SK-N-SH (cell line): ENCODE measurements around the gene MYD88. TPM values are rescaled to one million over a fixed set of nuclear protein-coding genes. Genes with fewer than 3 reads are reported as not detected.

ENCODE experiments used
- CTCF ChIA-PET: fragments of 300-600, 350-600 bp; formaldehyde crosslinking; extraction: SDS; loops from one replicate; lab custom pipeline; 2021; lab: Yijun Ruan, JAX
- POLR2A ChIA-PET: fragments of 350-600 bp; sonication (Branson Sonifier 250); formaldehyde crosslinking; extraction: SDS; loops from one replicate; lab custom pipeline; 2020; ENCODE audit warnings: antibody characterized with exemption, inconsistent platforms; lab: Yijun Ruan, JAX
- DNase-seq: peaks from one replicate; pipeline ENCODE4 v3.0.0; 2012
- H2AFZ ChIP-seq: fragments of 200-600 bp; sonication (generic); 2 replicates; pipeline ENCODE4 v1.8.1; 2016; ENCODE audit warnings: antibody characterized with exemption, mild to moderate bottlenecking, low read depth
- H3F3A ChIP-seq: fragments of 200-600 bp; sonication (generic); replicated peaks from 2 replicates; pipeline ENCODE3; 2016; ENCODE audit warnings: antibody characterized with exemption, mild to moderate bottlenecking; ENCODE audit not compliant: insufficient read depth
- H3K27ac ChIP-seq, 2 experiments: fragments of 200-500 bp in 1 of 2; fragments of 200-600 bp in 1 of 2; sonication (Bioruptor generic) in 1 of 2; sonication (generic), shearing (Covaris generic) in 1 of 2; 2 replicates each; pipeline versions ENCODE4 v1.5.1 to v1.6.1; 2014 to 2016; ENCODE audit warnings: low read depth in 2 of 2, inconsistent platforms in 1 of 2, low read length in 1 of 2, mild to moderate bottlenecking in 1 of 2, mixed read lengths in 1 of 2
- H3K27me3 ChIP-seq: fragments of 200-600 bp; sonication (generic), shearing (Covaris generic); 2 replicates; pipeline ENCODE4 v1.6.1; 2016; ENCODE audit warnings: mixed run types; ENCODE audit not compliant: insufficient read depth
- H3K36me3 ChIP-seq, 2 experiments: fragments of 200-500 bp in 1 of 2; fragments of 200-600 bp in 1 of 2; sonication (Bioruptor generic) in 1 of 2; sonication (generic) in 1 of 2; replicated peaks in 1 of 2; 2 replicates each; pipeline versions ENCODE3 to v1.5.1; 2014 to 2016; ENCODE audit warnings: low read length in 1 of 2, mild to moderate bottlenecking in 1 of 2; ENCODE audit not compliant: insufficient read depth in 2 of 2, control insufficient read depth in 1 of 2
- H3K4me1 ChIP-seq, 2 experiments: fragments of 200-500 bp in 1 of 2; fragments of 200-600 bp in 1 of 2; sonication (Bioruptor generic) in 1 of 2; sonication (generic), shearing (Covaris generic) in 1 of 2; 2 replicates each; pipeline versions ENCODE4 v1.5.1 to v1.6.1; 2014 to 2016; ENCODE audit warnings: low read depth in 1 of 2, low read length in 1 of 2, mixed run types in 1 of 2; ENCODE audit not compliant: insufficient read depth in 2 of 2, control insufficient read depth in 1 of 2
- H3K4me2 ChIP-seq: fragments of 200-600 bp; sonication (generic), shearing (Covaris generic); 2 replicates; pipeline ENCODE4 v1.6.1; 2017; ENCODE audit warnings: mixed run types
- H3K4me3 ChIP-seq, 2 experiments: fragments of 200-500 bp in 1 of 2; fragments of 200-600 bp in 1 of 2; sonication (Bioruptor generic) in 1 of 2; sonication (generic), shearing (Covaris generic) in 1 of 2; 2 replicates each; pipeline versions ENCODE4 v1.5.1 to v1.8.1; 2014 to 2016; ENCODE audit warnings: low read depth in 2 of 2, inconsistent platforms in 1 of 2, low read length in 1 of 2, mild to moderate bottlenecking in 1 of 2, mixed read lengths in 1 of 2, moderate library complexity in 1 of 2
- H3K79me2 ChIP-seq: fragments of 200-600 bp; sonication (generic); 2 replicates; pipeline ENCODE4 v1.8.1; 2017; ENCODE audit warnings: mild to moderate bottlenecking; ENCODE audit not compliant: insufficient read depth
- H3K9ac ChIP-seq: fragments of 200-600 bp; sonication (generic); 2 replicates; pipeline ENCODE4 v1.6.1; 2017; ENCODE audit warnings: mixed run types
- H3K9me2 ChIP-seq: fragments of 200-600 bp; sonication (generic); 2 replicates; pipeline ENCODE4 v1.6.1; 2017; ENCODE audit warnings: mixed run types
- H3K9me3 ChIP-seq: fragments of 200-600 bp; sonication (generic); 2 replicates; pipeline ENCODE4 v1.6.1; 2017; ENCODE audit warnings: mixed run types, mild to moderate bottlenecking, moderate library complexity
- H4K20me1 ChIP-seq: fragments of 200-600 bp; sonication (generic); 2 replicates; pipeline ENCODE4 v1.6.1; 2017; ENCODE audit warnings: mild to moderate bottlenecking, mixed run types; ENCODE audit not compliant: insufficient read depth
- CHD2 ChIP-seq: fragments of 150-350 bp; IDR thresholded peaks from 2 replicates; pipeline ENCODE4 v1.6.1; 2018; ENCODE audit warnings: low read length; ENCODE audit not compliant: partially characterized antibody
- ELF1 ChIP-seq: IDR thresholded peaks from 2 replicates; pipeline ENCODE4 v1.4.0; 2012
- FOXJ3 ChIP-seq: sonication (generic); formaldehyde crosslinking; IDR thresholded peaks from 2 replicates; pipeline ENCODE4 v1.5.1; 2020; ENCODE audit warnings: mild to moderate bottlenecking, missing genetic modification reagents
- FOXM1 ChIP-seq: IDR thresholded peaks from 2 replicates; pipeline ENCODE4 v1.4.0; 2012; ENCODE audit warnings: low read depth, mild to moderate bottlenecking
- GATA2 ChIP-seq: sonication (generic); formaldehyde crosslinking; IDR thresholded peaks from 2 replicates; pipeline ENCODE4 v1.5.0; 2020; ENCODE audit warnings: mild to moderate bottlenecking, missing genetic modification reagents
- IRF3 ChIP-seq: fragments of 150-350 bp; IDR thresholded peaks from 2 replicates; pipeline ENCODE4 v1.6.1; 2016; ENCODE audit warnings: mild to moderate bottlenecking, low read depth, low read length
- MAX ChIP-seq: IDR thresholded peaks from 2 replicates; pipeline ENCODE4 v1.4.0; 2012; ENCODE audit warnings: low read depth
- NFIC ChIP-seq: IDR thresholded peaks from 2 replicates; pipeline ENCODE4 v1.4.0; 2012; ENCODE audit warnings: borderline replicate concordance
- NRF1 ChIP-seq: IDR thresholded peaks from 2 replicates; pipeline ENCODE4 v1.6.1; 2012; ENCODE audit warnings: low read depth, mild to moderate bottlenecking, low read length
- PBX3 ChIP-seq: IDR thresholded peaks from 2 replicates; pipeline ENCODE4; 2012
- RAD21 ChIP-seq: IDR thresholded peaks from 2 replicates; pipeline ENCODE4 v1.6.1; 2012; ENCODE audit warnings: mild to moderate bottlenecking, low read length
- RCOR1 ChIP-seq: fragments of 150-350 bp; IDR thresholded peaks from 2 replicates; pipeline ENCODE4 v1.6.1; 2017; ENCODE audit warnings: antibody characterized with exemption, low read length
- RFX5 ChIP-seq: IDR thresholded peaks from 2 replicates; pipeline ENCODE4 v1.6.1; 2012; ENCODE audit warnings: mild to moderate bottlenecking, improper control_type of control experiment, low read length
- RXRA ChIP-seq: IDR thresholded peaks from 2 replicates; pipeline ENCODE4 v1.4.0; 2012; ENCODE audit warnings: low read depth, mild to moderate bottlenecking, borderline replicate concordance
- SIN3A ChIP-seq: IDR thresholded peaks from 2 replicates; pipeline ENCODE4 v1.6.1; 2012; ENCODE audit warnings: low read depth, mild to moderate bottlenecking, low read length, moderate library complexity, borderline replicate concordance
- TCF12 ChIP-seq: IDR thresholded peaks from 2 replicates; pipeline ENCODE4 v1.4.0; 2012
- TEAD4 ChIP-seq: IDR thresholded peaks from 2 replicates; pipeline ENCODE4 v1.4.0; 2012; ENCODE audit warnings: mild to moderate bottlenecking, borderline replicate concordance; ENCODE audit not compliant: insufficient read depth
- USF1 ChIP-seq: IDR thresholded peaks from 2 replicates; pipeline ENCODE4 v1.4.0; 2012; ENCODE audit warnings: low read depth, borderline replicate concordance
- YY1 ChIP-seq: IDR thresholded peaks from 2 replicates; pipeline ENCODE4 v1.4.0; 2012; ENCODE audit warnings: low read depth, mild to moderate bottlenecking
- WGBS: methylation state at CpG from one replicate; pipeline ENCODE4 v1.1.6; 2017; ENCODE audit warnings: low lambda C conversion rate; 5-methylcytosine and 5-hydroxymethylcytosine counted together
- polyA plus RNA-seq, 3 experiments: library from polyadenylated mRNA; depleted of rRNA; stranded (reverse); fragments of >200 nt; gene quantifications; 2 replicates each; pipeline ENCODE4 v1.2.3, GENCODE V29; 2012

The MYD88 gene
- polyA plus RNA-seq, 1 of the 3 experiments (the other 2 are of a cell fraction) = 24.0 TPM

- H3K27ac ChIP-seq = no peak overlapping the region
- TF ChIP-seq FOXJ3 (CRISPR knock-in tag) (no peak), RXRA (no peak), RCOR1 (no peak), NFIC (no peak), GATA2 (CRISPR knock-in tag) (no peak), CHD2 (no peak), ELF1 (no peak), MAX (no peak), YY1 (no peak), PBX3 (no peak), NRF1 (no peak), RAD21 (no peak), SIN3A (no peak), TCF12 (no peak), USF1 (no peak), RFX5 (no peak), TEAD4 (no peak), IRF3 (no peak), FOXM1 (no peak)
- H3F3A ChIP-seq = no peaks in the 10 kb centered on the region
- no peaks in the 10 kb centered on the region; a peak in 1 of 4 replicates for H3K4me1 ChIP-seq
- H3K4me2 ChIP-seq = no peak overlapping the region
- no peaks in the 10 kb centered on the region for H4K20me1 ChIP-seq
- H3K36me3 ChIP-seq = no peaks in the 10 kb centered on the region
- DNase-seq = no peak
- H3K79me2 ChIP-seq = no peaks in the 10 kb centered on the region
- H3K27me3 ChIP-seq = peaks cover 13% of the 10 kb centered on the region; the same call in 1 of the 2 replicates
- H3K4me3 ChIP-seq = no peak overlapping the region
- WGBS = 78% methylated on average over 9 of the region's 9 CpGs
- no peaks in the 10 kb centered on the region for H3K9me3 ChIP-seq
- H3K9ac ChIP-seq = no peak overlapping the region
- H3K9me2 ChIP-seq = no peaks in the 10 kb centered on the region
- no peak overlapping the region for H2AFZ ChIP-seq
- ChIA-PET POLR2A (interaction anchor here (0.8 kb wide), 1 partner anchor 10 kb away, joined by 3 read pairs; no protein-coding TSS in a partner anchor), CTCF (interaction anchor here (1.0 to 1.2 kb wide), 5 partner anchors 8 to 248 kb away, joined by 3 to 4 read pairs (median 3); partner anchors contain the start of gene XYLB)
Observed at GRCh38 chr3:38098376-38098723, 40.1 kb upstream of the MYD88 start.
